HG03060 (cell line): ENCODE results near the gene SRSF6.
A peak's percentile ranks its signal among the peaks of the same experiment; 100 is the strongest.
"Not testable (repeated sequence)": the region's sequence is repeated elsewhere in the genome, so short reads cannot be mapped to it uniquely, and the experiment has no call there.

Experiments used
- ATAC-seq: cut with Tn5 transposase; IDR thresholded peaks from one replicate; pipeline ENCODE4 v1.9.1; 2021; ENCODE audit warnings: low read depth, moderate number of reproducible peaks; ENCODE audit not compliant: unreplicated experiment

Gene SRSF6

GRCh38 chr20:43472671-43473380, 15.1 kb downstream of the SRSF6 start:
- no peak for ATAC-seq

GRCh38 chr20:43473381-43473704, 15.6 kb downstream of the SRSF6 start:
- ATAC-seq, result no peak

GRCh38 chr20:43477193-43477592, 19.5 kb downstream of the SRSF6 start:
- no peak for ATAC-seq

- no peak for ATAC-seq
Observed at GRCh38 chr20:43477619-43478018, 19.9 kb downstream of the SRSF6 start.

- no peak for ATAC-seq
Observed at GRCh38 chr20:43490038-43490437, 32.3 kb downstream of the SRSF6 start.

GRCh38 chr20:43492101-43492500, 34.4 kb downstream of the SRSF6 start:
- peak; percentile 93 for ATAC-seq

- ATAC-seq, result no peak
Observed at GRCh38 chr20:43495388-43495787, 37.7 kb downstream of the SRSF6 start.

GRCh38 chr20:43502021-43502420, 44.3 kb downstream of the SRSF6 start:
- ATAC-seq, result not testable (repeated sequence)

- no peak for ATAC-seq
Observed at GRCh38 chr20:43506238-43506637, 48.5 kb downstream of the SRSF6 start.

- no peak for ATAC-seq
Observed at GRCh38 chr20:43507150-43508080, 49.7 kb downstream of the SRSF6 start, which contains the start of gene L3MBTL1. L3MBTL1 (plus strand) TSS chr20:43507697; CDS start chr20:43513504, 5,807 bp downstream.

- no peak for ATAC-seq
Observed at GRCh38 chr20:43508106-43508505, 50.4 kb downstream of the SRSF6 start.

GRCh38 chr20:43508604-43509040, 50.9 kb downstream of the SRSF6 start:
- no peak for ATAC-seq

- no peak for ATAC-seq
Observed at GRCh38 chr20:43511879-43512278, 54.2 kb downstream of the SRSF6 start.

GRCh38 chr20:43513372-43513930, 55.8 kb downstream of the SRSF6 start:
- ATAC-seq, result no peak
